Pons (tissue), 1 donor: ENCODE results near the gene ACTC1.

Source experiments
- DNase-seq: peaks from one replicate; pipeline ENCODE4 v3.0.0-alpha.2; 2016; ENCODE audit warnings: low spot score

Gene ACTC1

DNA sequence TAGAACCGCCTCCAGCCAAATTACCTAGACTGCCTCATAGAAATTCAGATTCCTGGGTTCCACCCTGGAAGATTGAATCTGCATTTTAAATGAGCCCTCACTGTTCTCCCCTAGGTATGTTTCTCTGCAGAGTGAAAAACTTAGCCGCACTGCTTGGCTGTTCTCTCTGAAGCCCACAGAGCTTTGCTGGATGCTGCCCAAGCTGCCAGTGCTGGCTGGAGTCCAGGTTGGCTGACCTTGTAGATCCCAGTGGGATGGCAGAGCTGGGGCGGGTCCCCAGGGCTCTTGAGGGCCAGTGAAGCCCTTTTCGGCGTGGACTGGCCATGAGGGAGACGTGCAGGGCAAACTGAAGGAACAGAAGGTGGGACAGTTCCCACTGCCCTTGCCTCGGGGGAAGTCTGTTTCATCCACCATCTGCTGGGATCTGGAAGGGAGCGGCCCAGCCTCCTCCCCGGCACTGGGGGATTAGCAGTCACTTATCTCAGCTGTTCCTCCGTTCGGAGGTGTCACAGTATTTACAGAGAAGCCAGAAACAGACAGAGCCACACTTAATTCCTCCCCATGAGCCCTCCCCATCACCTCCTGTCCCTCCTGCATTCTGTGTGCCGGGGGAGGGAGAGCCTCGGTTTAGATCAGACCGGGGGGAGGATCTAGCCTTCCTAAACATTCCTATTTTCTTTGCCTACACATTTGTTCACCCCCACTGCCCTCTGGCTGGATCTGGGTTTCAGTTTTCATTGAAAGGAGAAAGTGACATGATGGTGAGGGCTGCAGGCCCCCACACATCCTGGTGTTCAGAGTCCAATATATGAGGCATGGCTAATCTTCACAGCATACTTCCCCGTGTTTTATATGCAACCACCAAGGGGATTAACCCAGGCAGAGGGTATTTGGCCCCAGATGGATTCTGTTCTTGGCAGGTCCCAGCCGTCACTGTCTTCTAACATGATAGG is 4.1 kb upstream of the ACTC1 start:
- DNase-seq, result no peak

DNA sequence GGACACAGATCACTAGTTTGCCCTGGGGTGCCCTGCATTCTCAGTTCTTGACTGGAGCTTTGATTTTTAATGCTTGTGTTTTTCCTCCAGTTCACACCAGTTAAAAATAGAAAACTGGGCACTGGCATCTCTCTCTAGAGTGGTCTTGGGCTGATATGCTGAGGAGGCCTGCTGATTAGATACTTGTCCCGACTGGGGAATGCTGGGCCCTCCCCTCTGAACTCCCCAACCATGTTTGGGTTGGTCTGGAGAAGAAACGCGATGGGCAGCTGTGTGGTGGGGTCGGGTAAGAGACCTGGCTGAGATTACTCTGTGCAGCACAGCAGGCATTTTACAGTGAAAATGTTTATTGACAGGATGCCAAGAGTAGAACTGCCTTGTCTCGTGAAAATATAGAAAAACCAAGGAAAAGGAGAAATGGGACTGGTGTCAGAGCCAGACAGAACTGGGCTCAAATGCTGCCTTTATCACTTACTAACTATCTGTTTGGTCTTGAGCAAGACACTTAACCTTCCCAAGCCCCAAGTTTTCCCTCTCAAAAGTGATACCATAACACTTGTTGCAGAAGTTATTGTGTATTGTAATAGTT is 1.6 kb upstream of the ACTC1 start:
- no peak for DNase-seq

DNA sequence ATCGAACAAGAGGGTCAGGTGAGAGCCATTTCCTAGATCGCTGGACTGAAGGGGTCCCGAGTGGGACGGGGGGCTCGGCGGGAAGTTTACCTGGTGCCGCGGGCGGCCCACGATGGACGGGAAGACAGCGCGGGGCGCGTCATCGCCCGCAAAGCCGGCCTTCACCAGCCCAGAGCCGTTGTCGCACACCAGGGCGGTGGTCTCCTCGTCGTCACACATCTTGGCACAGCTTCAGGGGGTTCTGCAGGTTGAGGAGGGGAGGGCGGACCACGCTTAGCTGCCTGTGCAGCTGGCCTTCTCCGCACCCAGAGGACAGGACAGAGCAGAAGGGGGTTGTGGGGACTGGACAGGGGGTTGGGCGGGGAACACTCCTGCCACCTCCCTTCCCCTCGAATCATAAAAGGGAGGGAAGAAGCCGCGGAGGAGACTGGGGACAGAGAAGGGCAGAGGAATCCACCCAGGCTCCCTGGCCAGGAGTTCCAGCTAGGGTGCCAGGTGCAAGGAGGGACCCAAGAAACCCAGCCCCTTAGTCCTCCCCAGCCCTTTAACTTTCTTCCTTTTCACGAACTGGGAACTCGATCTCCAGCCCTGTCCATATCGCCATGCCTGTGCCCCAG is 651 bp downstream of the ACTC1 start:
- DNase-seq, result no peak

DNA sequence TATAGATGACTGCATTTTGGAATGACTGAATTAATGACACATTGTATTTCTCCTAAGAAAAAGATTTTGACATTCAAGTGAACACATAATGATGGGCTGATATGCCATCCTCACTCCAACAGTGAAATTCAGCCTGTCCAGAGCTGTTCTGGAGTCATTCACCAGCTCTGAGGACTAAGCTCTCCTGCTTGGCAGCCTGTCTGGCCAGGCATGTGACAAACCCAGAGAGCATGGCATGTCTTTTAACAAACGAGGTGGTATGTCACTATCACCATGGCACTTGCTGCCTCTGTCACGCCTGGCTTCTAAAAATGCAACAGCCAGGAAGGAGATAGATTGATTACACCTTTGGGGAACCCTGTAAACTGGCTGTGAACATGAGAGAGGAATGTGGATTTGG is 1.4 kb downstream of the ACTC1 start:
- DNase-seq, result no peak

DNA sequence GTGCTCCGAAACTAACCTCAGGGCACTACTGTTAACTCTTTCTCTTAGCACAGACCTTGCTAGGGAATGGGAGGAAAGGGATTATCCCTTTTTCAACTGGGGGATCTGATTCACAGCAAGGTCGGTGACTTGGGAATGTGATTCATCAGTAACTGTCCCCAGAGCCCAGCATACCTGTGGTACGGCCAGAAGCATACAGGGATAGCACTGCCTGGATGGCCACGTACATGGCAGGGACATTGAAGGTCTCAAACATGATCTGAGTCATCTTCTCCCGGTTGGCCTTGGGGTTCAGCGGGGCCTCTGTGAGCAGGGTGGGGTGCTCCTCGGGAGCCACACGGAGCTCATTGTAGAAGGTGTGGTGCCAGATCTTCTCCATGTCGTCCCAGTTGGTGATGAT is 2.3 kb downstream of the ACTC1 start:
- no peak for DNase-seq

DNA sequence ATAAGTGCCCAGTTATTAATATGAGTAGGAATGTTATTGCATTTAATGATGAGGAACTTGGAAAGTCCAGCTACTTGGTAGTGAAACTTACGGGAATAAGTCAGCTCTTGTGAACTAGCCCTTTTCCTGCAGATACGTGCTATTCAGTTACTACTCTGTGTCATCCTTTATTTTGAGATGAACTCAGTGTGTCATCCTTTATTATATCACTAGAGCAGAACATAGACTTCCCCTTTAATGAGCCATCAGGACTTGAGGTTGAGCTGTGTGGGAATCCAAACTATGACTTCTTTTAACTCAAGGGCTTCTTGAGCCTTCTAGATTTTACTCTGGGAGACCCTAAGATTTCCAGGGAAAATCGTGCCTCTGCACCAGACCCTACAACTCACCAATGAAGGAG is 3.6 kb downstream of the ACTC1 start:
- no peak for DNase-seq

DNA sequence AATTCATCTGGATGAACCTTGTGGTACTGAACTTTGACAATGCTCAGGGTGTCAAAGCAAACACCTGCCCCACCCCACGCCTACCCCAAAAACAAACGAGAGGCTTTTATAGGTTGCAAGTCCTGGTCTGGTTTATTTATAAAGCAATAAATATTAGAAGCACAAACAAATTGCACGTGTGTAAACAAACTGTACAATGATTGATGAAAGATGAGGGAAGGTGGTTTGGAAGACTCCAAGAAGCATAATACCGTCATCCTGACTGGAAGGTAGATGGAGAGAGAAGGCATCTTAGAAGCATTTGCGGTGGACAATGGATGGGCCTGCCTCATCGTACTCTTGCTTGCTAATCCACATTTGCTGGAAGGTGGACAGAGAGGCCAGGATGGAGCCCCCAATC is 5.2 kb downstream of the ACTC1 start:
- no peak for DNase-seq

DNA sequence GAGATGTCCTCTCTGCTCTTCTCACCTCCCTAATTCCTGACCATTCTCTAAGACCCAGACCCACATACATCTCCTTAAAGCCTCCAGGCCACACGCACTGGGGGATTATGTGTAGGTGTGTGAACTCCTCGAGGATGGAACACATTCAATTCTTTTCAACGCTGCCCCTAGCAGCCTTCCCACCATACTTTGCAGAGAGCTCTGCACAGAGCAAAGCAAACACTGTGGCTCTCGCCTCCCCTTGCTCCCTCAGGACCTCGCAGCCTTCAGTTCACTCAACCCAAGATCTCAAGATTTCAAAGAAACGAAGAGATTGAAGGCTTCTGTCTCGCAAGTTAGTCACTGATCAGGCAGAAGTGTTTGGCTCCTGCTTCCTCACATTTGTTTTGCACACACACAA is 6.0 kb downstream of the ACTC1 start:
- no peak for DNase-seq

DNA sequence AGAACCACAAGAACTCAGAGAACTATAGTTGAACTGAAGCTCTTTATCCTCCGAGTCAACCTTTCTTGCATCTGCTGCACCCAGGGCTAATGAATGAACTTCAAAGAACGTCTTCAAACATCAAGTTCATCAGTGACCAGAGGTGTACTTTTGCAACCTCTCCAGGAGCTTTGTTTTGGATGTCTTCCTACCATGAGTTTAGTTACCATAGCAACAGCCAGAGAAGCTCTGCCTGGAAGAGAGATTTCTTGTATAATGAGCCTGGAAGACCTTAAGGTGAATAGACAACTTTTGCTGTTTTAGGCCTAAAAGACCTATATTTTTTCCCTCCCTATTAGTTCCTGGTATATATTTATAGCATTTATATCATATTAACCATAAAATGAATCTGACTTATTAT is 9.1 kb downstream of the ACTC1 start:
- DNase-seq, result no peak

DNA sequence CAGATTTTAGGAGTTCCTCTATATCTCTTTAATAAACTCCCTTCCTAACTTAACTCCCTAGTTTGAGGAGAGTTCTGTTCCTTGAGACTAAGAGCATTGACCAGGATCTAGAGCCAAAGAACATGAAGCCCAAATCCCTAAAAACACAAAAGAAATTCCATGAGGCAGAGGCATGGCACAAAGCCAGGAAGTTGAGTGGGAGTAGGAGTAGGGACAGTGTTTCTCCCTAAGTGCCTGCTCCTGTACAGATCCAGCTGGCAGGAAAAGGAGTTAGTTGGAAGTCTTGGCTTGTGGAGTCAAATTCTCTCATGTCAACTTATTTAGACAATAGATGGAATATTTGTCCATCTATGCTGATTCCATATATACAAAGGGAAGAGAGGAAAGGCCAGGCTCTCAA is 11.4 kb downstream of the ACTC1 start:
- no peak for DNase-seq

DNA sequence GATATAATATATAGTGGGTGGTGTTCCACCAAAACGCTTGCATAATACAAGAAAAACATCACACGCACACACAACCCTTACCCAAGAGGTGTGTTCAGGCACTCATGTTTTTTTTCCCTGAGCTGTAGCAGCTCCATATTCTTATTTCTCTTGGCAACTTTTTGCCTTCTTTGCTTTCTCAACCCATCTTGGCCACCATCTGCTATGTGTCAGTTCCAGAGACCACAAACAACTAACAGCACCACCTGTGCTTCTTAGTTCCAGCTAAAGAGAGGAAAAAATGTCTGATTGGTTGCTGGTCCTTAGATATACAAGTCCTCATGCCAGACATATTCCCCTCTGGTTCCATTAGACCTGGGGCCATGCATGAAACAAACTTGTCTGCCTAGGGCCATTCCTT is 11.9 kb downstream of the ACTC1 start:
- no peak for DNase-seq

DNA sequence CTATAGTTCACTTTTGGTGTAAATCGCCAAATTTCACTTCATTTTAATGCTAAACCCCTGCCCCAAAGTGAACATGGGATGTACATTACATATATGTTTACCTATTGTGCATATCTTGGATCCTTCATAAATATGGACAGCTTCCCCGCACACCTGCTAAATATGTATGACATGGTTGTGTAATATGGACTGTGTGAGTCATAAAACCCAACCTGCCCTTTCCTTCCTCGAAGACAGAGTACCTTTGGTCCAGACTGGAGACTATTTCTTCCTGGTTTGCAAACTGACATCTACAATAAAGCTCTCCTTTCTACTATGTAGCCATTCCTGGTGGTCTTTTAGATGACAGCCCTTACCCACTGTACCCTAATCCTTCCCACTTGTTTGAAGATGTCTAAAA is 12.4 kb downstream of the ACTC1 start:
- no peak for DNase-seq

DNA sequence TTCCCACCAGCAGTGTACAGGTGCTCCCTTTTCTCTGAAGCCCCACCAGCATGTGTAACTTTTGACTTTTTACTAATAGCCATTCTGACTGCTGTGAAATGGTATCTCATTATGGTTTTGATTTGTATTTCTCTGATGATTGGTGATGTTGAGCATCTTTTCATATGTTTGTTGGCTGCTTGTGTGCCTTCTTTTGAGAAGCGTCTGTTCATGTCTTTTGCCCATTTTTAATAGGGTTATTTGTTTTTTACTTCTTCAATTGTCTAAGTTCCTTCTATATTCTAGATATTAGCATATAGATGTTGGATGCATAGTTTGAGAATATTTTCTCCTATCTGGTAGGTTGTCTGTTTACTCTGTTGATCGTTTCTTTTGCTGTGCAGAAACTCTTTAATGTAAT is 14.6 kb downstream of the ACTC1 start:
- no peak for DNase-seq

DNA sequence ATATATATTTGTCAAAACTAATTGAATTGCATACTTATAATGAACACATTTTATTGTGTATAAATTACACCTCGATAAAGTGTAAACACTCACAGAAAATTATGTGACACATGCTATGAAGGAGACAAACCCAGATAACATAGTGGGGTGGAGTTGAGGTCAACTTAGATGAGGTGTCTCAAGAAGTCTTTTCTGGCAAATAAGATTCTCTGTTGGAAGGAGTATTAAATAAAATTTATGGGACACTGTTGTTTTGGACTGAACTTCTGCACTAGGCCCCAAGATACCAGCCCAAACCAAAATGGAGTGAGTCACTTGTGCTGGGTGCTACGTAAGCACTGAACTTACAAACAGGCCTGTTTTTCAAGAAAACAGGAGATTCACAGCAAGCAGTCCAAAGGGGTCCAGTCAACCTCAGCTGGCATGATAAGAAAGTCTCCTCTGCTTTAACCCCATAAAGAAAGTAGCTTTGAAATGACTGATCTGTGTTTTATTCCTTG is 18.7 kb downstream of the ACTC1 start:
- DNase-seq, result no peak

DNA sequence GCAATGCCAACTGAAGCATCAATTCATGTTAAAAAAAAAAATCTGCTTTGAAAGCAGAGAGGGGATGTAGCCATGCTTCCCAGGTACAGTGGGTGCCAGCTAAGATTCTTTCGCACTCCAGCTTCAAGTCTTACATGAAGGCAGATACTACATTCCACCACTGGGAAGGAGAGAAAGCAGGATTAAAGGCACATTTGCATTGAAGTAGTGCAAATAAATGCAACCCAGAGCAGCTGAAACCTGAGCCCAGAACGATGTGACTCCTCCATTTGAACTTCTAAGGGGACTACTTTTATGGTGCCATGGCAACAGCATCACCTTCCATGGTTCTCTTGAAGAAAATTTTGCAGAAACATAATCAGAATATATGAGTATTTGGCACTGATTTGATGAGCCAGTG is 21.4 kb downstream of the ACTC1 start:
- no peak for DNase-seq

DNA sequence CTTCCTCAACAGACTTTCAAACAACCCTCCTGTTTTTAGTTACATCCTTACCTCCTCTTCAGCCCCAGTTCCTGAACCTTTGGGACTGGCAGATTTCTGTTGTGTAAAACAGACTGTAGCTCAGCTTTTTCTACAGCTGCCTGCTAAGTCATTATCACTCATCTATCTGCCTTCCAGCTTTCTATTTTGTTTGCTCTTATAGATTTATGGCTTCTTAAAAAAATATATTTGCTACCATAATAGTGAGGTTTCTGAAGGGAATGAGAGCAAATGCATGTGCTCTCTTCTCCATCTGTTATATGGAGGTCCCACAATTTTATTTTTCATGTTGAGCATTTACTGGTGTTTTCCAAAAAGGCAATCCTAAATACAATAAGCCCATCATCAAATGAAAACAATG is 22.3 kb downstream of the ACTC1 start:
- no peak for DNase-seq

DNA sequence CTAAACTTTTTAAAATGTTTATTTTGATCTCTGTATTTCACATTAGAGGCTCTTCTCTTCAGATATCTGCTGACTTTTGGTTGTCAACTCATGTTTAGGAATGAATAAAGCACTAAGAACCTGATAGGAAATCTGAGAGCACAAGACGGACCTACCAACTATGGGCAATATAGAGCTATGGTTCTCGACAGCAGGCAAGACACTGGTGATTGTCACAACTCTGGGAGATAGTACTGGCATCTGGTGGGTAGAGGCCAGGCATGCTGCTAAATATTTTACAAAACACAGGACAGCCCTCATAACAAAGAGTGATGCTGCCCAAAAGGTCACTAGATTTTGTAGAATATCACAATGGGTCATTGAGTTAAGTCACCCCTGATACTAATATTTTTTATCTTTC is 23.0 kb downstream of the ACTC1 start:
- no peak for DNase-seq

DNA sequence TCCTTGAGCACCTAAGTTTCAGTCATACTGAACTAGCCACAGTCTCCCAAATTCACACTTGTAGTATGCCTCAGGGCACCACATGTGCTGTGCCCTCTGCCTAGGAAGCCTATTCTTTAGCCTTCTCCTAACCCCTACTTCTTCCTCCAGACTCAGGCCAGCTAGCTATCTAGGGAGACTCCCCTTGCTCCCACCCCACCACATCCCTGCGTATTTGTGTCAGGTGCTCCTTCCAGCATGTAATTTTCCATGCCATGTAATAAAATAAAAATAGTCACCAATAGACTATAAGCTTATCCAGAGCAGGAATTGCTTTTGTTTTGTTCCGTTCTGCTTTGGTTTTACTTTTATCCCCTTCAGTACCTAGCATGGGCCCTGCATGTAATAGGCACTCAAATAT is 25.6 kb downstream of the ACTC1 start:
- no peak for DNase-seq

DNA sequence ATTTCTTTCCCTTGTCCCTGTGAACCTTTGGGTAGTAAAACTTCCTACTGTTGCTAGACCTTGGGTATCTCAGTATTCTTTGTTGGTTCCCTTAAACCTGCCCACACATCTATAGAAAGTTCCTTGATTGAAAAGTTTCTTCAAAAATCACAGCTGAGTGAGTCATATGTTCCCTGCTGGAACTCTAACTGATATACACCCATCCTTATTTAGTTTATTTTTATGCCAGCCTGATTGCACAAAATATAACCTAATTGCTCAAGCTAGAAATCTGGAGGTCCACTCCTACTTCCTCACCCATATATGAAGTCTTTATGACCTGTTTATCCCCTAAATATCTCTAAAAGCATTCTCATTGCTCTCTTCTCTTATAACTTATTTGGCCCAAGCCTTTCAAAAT is 26.8 kb downstream of the ACTC1 start:
- no peak for DNase-seq

DNA sequence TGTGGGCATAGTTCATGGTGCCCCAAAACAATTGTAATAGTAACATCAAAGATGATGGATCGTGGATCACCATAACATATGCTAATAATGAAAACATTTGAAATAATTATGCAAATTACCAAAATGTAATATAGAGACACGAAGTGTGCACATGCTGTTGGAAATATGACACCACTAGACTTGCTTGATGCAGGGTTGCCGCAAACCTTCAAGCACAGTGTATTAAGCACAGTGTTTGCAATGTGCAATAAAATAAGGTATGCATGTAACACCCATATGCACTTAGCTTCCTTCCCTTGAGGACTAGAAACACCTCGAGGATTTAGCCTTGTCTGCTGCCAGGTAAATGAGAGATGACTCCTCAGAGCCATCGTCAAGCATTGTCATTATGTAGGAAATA is 29.6 kb downstream of the ACTC1 start:
- no peak for DNase-seq

DNA sequence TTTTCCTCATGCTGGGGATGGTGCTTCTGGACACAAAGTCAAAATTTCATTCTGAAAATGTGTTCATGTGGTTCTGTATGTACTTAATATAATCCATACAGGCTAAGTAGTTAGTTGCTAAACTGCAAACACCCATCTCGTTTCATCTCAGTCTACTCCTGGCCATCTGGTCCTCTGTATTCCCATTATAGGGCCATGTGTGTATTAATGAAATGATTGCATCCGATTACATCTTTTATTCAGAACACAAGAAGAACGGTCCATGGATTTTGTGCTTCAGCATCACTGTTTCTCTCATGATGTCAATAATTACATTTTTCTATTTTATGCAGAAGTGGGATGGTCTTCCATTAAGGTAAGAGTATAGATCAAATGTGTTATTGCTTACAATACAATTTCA is 34.4 kb downstream of the ACTC1 start:
- no peak for DNase-seq

DNA sequence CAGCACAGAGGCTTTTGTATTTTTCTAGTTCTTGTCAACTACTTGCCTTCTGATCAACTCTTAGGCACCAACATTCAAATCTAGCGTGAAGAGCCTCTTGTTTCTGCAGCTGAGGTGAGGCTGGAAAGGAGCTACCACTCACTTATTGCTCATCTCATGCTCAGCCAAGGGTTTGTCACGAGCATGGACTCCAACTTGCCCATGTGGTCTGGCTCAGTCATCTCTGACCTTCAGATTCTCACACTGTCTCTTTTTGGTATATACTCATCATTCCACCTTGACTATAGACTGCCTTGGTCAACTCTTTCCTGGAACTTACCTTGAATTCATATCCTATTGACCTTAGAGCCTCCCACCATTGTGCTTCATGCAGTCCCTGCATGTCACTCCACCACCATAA is 35.4 kb downstream of the ACTC1 start:
- DNase-seq, result no peak

DNA sequence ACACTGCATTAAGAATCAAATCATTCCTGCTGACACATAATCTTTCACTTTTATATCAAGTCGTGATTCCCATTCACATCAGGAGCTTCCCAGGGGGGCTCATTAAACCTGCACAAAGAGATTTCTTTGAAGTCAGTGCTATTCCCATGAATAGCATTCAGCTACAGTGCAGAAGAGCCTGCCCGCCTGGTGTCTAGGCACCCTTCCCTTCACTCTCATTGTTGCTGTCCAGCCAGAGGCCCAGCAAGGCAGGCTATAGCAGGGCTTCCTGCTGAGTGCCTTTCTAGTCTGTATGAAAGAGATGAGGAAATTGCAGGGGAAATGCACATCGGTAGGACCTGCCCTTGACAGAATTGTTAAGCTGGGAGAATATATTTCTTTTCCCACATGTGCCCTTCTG is 36.0 kb downstream of the ACTC1 start:
- DNase-seq, result no peak
